HepG2 (cell line): ENCODE measurements around the gene TST. TPM values are rescaled to one million over a fixed set of nuclear protein-coding genes. Genes with fewer than 3 reads are reported as not detected.
A peak's percentile ranks its signal among the peaks of the same experiment; 100 is the strongest.

Experiments used
- CTCF ChIP-seq: sonication (generic); formaldehyde crosslinking; IDR thresholded peaks from 2 replicates; pipeline ENCODE4 v1.5.0; 2020; ENCODE audit warnings: mild to moderate bottlenecking, missing genetic modification reagents, moderate library complexity
- EED ChIP-seq: sonication (generic); formaldehyde crosslinking; IDR thresholded peaks from 2 replicates; pipeline ENCODE4 v1.5.0; 2020; ENCODE audit warnings: mild to moderate bottlenecking, missing genetic modification reagents
- ELF1 ChIP-seq: sonication (generic); formaldehyde crosslinking; IDR thresholded peaks from 2 replicates; pipeline ENCODE4 v1.4.0; 2020; ENCODE audit warnings: missing genetic modification reagents
- KAT7 ChIP-seq: IDR thresholded peaks from 2 replicates; pipeline ENCODE4 v1.6.1; 2018; ENCODE audit warnings: borderline replicate concordance, missing compliant biosample characterization
- KAT8 ChIP-seq: IDR thresholded peaks from 2 replicates; pipeline ENCODE4 v1.6.1; 2016; ENCODE audit warnings: missing genetic modification reagents, missing compliant biosample characterization
- MXD4 ChIP-seq: IDR thresholded peaks from 2 replicates; pipeline ENCODE4 v1.6.1; 2016; ENCODE audit warnings: mild to moderate bottlenecking, missing biosample characterization, missing genetic modification reagents
- SALL1 ChIP-seq: sonication (generic); formaldehyde crosslinking; IDR thresholded peaks from 2 replicates; pipeline ENCODE4 v1.8.0; 2022; ENCODE audit warnings: mild to moderate bottlenecking, missing genetic modification reagents
- SRF ChIP-seq: IDR thresholded peaks from 2 replicates; pipeline ENCODE4 v1.6.1; 2011; ENCODE audit warnings: mild to moderate bottlenecking, low read depth, low read length, moderate library complexity
- SRSF9 ChIP-seq: fragments of 200-400 bp; formaldehyde crosslinking; IDR thresholded peaks from 2 replicates; pipeline ENCODE4 v1.6.1; 2018; ENCODE audit warnings: borderline replicate concordance, mild to moderate bottlenecking, low read depth, low read length; ENCODE audit not compliant: insufficient read depth, poor library complexity, severe bottlenecking
- SUZ12 ChIP-seq: fragments of 150-350 bp; IDR thresholded peaks from 2 replicates; pipeline ENCODE4 v1.6.1; 2014; ENCODE audit warnings: low read depth, low read length
- ZNF670 ChIP-seq: sonication (generic); formaldehyde crosslinking; IDR thresholded peaks from 2 replicates; pipeline ENCODE4 v1.8.0; 2022; ENCODE audit warnings: mild to moderate bottlenecking, missing genetic modification reagents, borderline replicate concordance
- polyA plus RNA-seq, 8 experiments: library from polyadenylated mRNA; depleted of rRNA in 3 of 8; stranded (reverse) in 7 of 8; unstranded in 1 of 8; fragments of >200 nt; fragmentation: Illumina TruSeq in 4 of 8; extraction: Trizol in 4 of 8; gene quantifications; 2 replicates each; pipeline versions ENCODE4 v1.2.1 to v1.2.3, GENCODE V29; 2011 to 2016; ENCODE audit warnings: low read depth in 4 of 8, missing spikeins in 1 of 8, mixed read lengths in 1 of 8; ENCODE audit not compliant: insufficient read depth in 1 of 8
- total RNA-seq, 5 experiments: library from RNA; depleted of rRNA; stranded (reverse); fragments of >200 nt; fragmentation: Illumina TruSeq; extraction: Trizol; gene quantifications; 2 replicates each; pipeline ENCODE4 v1.2.3, GENCODE V29; 2016; ENCODE audit warnings: low read depth in 1 of 5
- TF ChIP-seq, protein P1 (sequence below): sonication (generic); formaldehyde crosslinking; IDR thresholded peaks from 2 replicates; pipeline ENCODE4 v1.4.0; 2020; ENCODE audit warnings: mild to moderate bottlenecking, missing genetic modification reagents
- TF ChIP-seq, protein P2 (sequence below): sonication (generic); formaldehyde crosslinking; IDR thresholded peaks from 2 replicates; pipeline ENCODE4 v1.5.0; 2020; ENCODE audit warnings: mild to moderate bottlenecking, missing genetic modification reagents
- TF ChIP-seq, protein P3 (sequence below): sonication (generic); formaldehyde crosslinking; conservative IDR thresholded peaks from 2 replicates; pipeline ENCODE4 v1.4.0; 2020; ENCODE audit warnings: missing genetic modification reagents
- TF ChIP-seq, protein P4 (sequence below): sonication (generic); formaldehyde crosslinking; IDR thresholded peaks from 2 replicates; pipeline ENCODE4 v1.5.0; 2020; ENCODE audit warnings: mild to moderate bottlenecking, missing genetic modification reagents

The TST gene
- total and polyA plus RNA-seq, 2 of the 13 experiments (the other 11 are each of a cell fraction or from before 2014, with no cell fraction given), result 44.6 to 63.6 TPM

DNA sequence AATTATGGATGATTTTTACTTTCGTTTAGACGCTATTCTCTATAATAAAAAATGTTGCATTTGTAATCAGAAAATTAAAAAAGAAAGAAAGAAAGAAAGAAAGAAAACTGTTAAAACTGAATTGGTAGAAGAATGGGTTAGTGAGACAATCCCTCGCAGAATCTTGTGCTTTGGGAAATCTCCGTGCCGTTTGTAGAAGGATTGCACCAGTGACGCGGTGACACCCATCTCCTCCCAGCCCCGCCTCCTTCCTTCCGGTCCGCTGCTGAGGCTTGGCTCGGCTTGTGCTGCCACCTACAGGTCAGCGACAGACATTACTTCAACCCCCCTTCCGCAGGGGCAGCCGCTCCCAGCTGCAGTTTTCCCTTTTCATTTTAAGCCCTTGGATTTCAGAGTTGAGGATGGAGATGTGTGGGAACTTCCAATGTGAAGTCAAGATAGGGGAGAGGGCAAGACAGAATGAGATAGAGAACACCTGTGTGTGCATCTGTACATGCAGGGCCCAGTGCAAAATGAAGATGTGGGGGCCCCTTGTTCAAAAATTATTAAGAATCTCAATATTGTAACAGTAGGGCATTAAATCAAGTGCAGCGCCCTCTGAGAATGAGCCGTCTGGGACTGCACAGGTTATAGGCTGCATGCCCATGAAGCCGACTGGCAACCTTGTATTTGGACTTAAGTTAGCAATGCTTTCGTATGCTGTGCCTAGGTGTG lies 41.1 kb downstream of the TST start (continued):
- TF ChIP-seq SRF (no peak), SALL1 (CRISPR knock-in tag) (peak; percentile 59), ELF1 (peak; percentile 73), EED (CRISPR knock-in tag) (no peak), SRSF9 (no peak), ZNF670 (no peak), CTCF (peak; percentile 94), KAT7 (CRISPR knock-in tag) (no peak), SUZ12 (no peak), MXD4 (no peak), KAT8 (CRISPR knock-in tag) (peak; percentile 55)
- TF ChIP-seq, protein P1, sequence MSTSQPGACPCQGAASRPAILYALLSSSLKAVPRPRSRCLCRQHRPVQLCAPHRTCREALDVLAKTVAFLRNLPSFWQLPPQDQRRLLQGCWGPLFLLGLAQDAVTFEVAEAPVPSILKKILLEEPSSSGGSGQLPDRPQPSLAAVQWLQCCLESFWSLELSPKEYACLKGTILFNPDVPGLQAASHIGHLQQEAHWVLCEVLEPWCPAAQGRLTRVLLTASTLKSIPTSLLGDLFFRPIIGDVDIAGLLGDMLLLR (CRISPR knock-in tag), result no peak
- TF ChIP-seq, protein P2, sequence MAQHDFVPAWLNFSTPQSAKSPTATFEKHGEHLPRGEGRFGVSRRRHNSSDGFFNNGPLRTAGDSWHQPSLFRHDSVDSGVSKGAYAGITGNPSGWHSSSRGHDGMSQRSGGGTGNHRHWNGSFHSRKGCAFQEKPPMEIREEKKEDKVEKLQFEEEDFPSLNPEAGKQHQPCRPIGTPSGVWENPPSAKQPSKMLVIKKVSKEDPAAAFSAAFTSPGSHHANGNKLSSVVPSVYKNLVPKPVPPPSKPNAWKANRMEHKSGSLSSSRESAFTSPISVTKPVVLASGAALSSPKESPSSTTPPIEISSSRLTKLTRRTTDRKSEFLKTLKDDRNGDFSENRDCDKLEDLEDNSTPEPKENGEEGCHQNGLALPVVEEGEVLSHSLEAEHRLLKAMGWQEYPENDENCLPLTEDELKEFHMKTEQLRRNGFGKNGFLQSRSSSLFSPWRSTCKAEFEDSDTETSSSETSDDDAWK (CRISPR knock-in tag), result no peak
- TF ChIP-seq, protein P3, sequence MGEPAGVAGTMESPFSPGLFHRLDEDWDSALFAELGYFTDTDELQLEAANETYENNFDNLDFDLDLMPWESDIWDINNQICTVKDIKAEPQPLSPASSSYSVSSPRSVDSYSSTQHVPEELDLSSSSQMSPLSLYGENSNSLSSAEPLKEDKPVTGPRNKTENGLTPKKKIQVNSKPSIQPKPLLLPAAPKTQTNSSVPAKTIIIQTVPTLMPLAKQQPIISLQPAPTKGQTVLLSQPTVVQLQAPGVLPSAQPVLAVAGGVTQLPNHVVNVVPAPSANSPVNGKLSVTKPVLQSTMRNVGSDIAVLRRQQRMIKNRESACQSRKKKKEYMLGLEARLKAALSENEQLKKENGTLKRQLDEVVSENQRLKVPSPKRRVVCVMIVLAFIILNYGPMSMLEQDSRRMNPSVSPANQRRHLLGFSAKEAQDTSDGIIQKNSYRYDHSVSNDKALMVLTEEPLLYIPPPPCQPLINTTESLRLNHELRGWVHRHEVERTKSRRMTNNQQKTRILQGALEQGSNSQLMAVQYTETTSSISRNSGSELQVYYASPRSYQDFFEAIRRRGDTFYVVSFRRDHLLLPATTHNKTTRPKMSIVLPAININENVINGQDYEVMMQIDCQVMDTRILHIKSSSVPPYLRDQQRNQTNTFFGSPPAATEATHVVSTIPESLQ (CRISPR knock-in tag), result no peak
- TF ChIP-seq, protein P4, sequence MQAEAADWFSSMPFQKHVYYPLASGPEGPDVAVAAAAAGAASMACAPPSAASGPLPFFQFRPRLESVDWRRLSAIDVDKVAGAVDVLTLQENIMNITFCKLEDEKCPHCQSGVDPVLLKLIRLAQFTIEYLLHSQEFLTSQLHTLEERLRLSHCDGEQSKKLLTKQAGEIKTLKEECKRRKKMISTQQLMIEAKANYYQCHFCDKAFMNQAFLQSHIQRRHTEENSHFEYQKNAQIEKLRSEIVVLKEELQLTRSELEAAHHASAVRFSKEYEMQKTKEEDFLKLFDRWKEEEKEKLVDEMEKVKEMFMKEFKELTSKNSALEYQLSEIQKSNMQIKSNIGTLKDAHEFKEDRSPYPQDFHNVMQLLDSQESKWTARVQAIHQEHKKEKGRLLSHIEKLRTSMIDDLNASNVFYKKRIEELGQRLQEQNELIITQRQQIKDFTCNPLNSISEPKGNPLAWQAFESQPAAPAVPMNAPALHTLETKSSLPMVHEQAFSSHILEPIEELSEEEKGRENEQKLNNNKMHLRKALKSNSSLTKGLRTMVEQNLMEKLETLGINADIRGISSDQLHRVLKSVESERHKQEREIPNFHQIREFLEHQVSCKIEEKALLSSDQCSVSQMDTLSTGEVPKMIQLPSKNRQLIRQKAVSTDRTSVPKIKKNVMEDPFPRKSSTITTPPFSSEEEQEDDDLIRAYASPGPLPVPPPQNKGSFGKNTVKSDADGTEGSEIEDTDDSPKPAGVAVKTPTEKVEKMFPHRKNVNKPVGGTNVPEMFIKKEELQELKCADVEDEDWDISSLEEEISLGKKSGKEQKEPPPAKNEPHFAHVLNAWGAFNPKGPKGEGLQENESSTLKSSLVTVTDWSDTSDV (CRISPR knock-in tag), result no peak
